ENCODE measurements around the gene PGM5. TPM values are rescaled to one million over a fixed set of nuclear protein-coding genes. Genes with fewer than 3 reads are reported as not detected.

The PGM5 gene
- polyA plus RNA-seq, 1 donor (not counting 4 experiments of a cell fraction or from before 2014, with no cell fraction given) = 0.18 TPM

DNA sequence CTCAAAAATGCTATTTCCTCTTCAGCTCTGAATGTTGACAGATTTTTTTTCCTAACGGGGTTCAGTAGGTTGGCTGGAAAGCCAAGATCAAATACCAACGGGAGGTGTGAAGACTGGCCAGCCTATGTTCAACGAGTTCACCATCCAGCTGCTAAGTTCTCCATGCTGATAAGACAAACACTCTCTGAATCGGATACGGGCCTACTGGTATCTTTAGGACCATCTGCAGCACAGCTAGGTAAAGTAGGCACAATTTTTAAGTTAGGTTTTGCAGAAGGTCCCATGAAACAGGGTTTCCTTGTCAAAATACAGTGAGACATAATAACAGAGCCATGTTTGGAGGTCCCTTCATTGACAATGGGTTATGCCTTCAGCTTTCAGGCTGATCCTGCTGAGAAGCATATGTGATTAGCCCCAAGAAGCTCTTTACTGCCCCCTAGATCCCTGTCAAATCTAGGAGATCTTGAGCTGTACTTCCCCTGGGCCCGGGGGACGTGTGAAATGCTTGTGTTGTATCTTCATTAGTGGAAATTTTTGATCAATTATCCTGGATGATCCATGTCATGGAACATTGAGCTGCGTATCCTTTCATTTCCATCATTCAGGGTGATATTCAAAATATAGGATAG lies 60.6 kb downstream of the PGM5 start:
- H4K20me1 ChIP-seq (ENCODE audit: control insufficient read depth, extremely low read depth, insufficient read depth, low read length) = no peaks in the 10 kb centered on the region
- H3K4me2 ChIP-seq (ENCODE audit: control insufficient read depth, extremely low read depth, insufficient read depth, low read depth, low read length) = no peak overlapping the region
- H3K9ac ChIP-seq (ENCODE audit: control insufficient read depth, extremely low read depth, insufficient read depth, low read length) = no peak overlapping the region
- no peak overlapping the region for H3K27ac ChIP-seq (ENCODE audit: control insufficient read depth, insufficient read depth, low read length)
- H3K4me1 ChIP-seq (ENCODE audit: control insufficient read depth, extremely low read depth, insufficient read depth, low read length) = no peaks in the 10 kb centered on the region
- DNase-seq (ENCODE audit: low read depth, low spot score) = no peak
- H3K9me1 ChIP-seq (ENCODE audit: control insufficient read depth, extremely low read depth, insufficient read depth, low read length) = no peaks in the 10 kb centered on the region
- no peaks in the 10 kb centered on the region for H3K9me3 ChIP-seq (ENCODE audit: control insufficient read depth, low read depth, low read length)
- H3K79me2 ChIP-seq (ENCODE audit: control insufficient read depth, insufficient read depth, low read length) = no peaks in the 10 kb centered on the region
- no peak overlapping the region for H2AFZ ChIP-seq (ENCODE audit: control insufficient read depth, low read length)
- no peaks in the 10 kb centered on the region for H3K27me3 ChIP-seq (ENCODE audit: control insufficient read depth, extremely low read depth, insufficient read depth, low read length)
- H3K36me3 ChIP-seq (ENCODE audit: control insufficient read depth in 2 of 2, extremely low read depth in 1 of 2, insufficient read depth in 2 of 2, low read length in 2 of 2) = no peaks in the 10 kb centered on the region
- FAIRE-seq = no peak
- TF ChIP-seq EZH2 (IDR thresholded peaks at IDR 0.05; ENCODE audit: low read length) = no peak
- TF ChIP-seq, protein P1, sequence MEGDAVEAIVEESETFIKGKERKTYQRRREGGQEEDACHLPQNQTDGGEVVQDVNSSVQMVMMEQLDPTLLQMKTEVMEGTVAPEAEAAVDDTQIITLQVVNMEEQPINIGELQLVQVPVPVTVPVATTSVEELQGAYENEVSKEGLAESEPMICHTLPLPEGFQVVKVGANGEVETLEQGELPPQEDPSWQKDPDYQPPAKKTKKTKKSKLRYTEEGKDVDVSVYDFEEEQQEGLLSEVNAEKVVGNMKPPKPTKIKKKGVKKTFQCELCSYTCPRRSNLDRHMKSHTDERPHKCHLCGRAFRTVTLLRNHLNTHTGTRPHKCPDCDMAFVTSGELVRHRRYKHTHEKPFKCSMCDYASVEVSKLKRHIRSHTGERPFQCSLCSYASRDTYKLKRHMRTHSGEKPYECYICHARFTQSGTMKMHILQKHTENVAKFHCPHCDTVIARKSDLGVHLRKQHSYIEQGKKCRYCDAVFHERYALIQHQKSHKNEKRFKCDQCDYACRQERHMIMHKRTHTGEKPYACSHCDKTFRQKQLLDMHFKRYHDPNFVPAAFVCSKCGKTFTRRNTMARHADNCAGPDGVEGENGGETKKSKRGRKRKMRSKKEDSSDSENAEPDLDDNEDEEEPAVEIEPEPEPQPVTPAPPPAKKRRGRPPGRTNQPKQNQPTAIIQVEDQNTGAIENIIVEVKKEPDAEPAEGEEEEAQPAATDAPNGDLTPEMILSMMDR (optimal IDR thresholded peaks at IDR 0.05 in 1 of 3, IDR thresholded peaks at IDR 0.05 in 1 of 3, conservative IDR thresholded peaks at IDR 0.05 in 1 of 3; ENCODE audit: extremely low read depth in 1 of 3, insufficient read depth in 2 of 3, low read length in 3 of 3) = peak in 2 of 3 experiments; percentile 29 to 42
- dilution Hi-C loops (cut with MboI; ENCODE audit: extremely low pct_ligation_motif_present, low sequenced_read_pairs) = no loop called here
- H3K4me3 ChIP-seq (ENCODE audit: control insufficient read depth in 2 of 3, extremely low read depth in 1 of 3, insufficient read depth in 2 of 3, low read depth in 1 of 3, low read length in 3 of 3) = no peak overlapping the region

DNA sequence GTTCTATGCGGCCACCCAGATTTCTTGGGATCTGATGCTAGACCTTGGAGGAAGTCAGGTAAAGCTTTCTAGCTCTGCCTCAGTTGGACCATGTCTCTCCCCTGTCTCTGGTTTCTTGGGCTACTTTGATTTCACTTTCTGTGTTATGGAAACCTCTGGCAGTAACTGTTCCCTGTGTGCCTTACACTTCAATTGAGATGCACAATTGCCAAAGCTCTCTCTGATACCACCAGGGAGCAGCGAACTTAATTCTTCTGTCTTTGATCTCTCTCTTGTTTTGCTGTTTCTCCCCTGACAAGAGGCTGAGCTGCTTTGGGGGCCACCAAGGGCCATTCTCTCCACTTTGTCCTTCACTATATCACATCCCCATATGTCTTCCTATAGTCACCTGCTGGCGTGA lies 61.4 kb downstream of the PGM5 start:
- Histone ChIP-seq H2AFZ (ENCODE audit: control insufficient read depth, low read length) (no peak overlapping the region), H3K27ac (ENCODE audit: control insufficient read depth, insufficient read depth, low read length) (no peak overlapping the region), H3K4me3 (ENCODE audit: control insufficient read depth in 2 of 3, extremely low read depth in 1 of 3, insufficient read depth in 2 of 3, low read depth in 1 of 3, low read length in 3 of 3) (no peak overlapping the region), H4K20me1 (ENCODE audit: control insufficient read depth, extremely low read depth, insufficient read depth, low read length) (no peaks in the 10 kb centered on the region), H3K27me3 (ENCODE audit: control insufficient read depth, extremely low read depth, insufficient read depth, low read length) (no peaks in the 10 kb centered on the region), H3K36me3 (ENCODE audit: control insufficient read depth in 2 of 2, extremely low read depth in 1 of 2, insufficient read depth in 2 of 2, low read length in 2 of 2) (no peaks in the 10 kb centered on the region), H3K9ac (ENCODE audit: control insufficient read depth, extremely low read depth, insufficient read depth, low read length) (no peak overlapping the region), H3K79me2 (ENCODE audit: control insufficient read depth, insufficient read depth, low read length) (no peaks in the 10 kb centered on the region), H3K9me1 (ENCODE audit: control insufficient read depth, extremely low read depth, insufficient read depth, low read length) (no peaks in the 10 kb centered on the region), H3K4me2 (ENCODE audit: control insufficient read depth, extremely low read depth, insufficient read depth, low read depth, low read length) (no peak overlapping the region), H3K4me1 (ENCODE audit: control insufficient read depth, extremely low read depth, insufficient read depth, low read length) (no peaks in the 10 kb centered on the region), H3K9me3 (ENCODE audit: control insufficient read depth, low read depth, low read length) (no peaks in the 10 kb centered on the region)
- no peak for TF ChIP-seq EZH2 (IDR thresholded peaks at IDR 0.05; ENCODE audit: low read length)
- TF ChIP-seq, protein P1 (optimal IDR thresholded peaks at IDR 0.05 in 1 of 3, IDR thresholded peaks at IDR 0.05 in 1 of 3, conservative IDR thresholded peaks at IDR 0.05 in 1 of 3; ENCODE audit: extremely low read depth in 1 of 3, insufficient read depth in 2 of 3, low read length in 3 of 3) = no peak
- dilution Hi-C loops (cut with MboI; ENCODE audit: extremely low pct_ligation_motif_present, low sequenced_read_pairs) = no loop called here
- FAIRE-seq (no peak), DNase-seq (ENCODE audit: low read depth, low spot score) (no peak)

Measured in keratinocyte (primary cell).